Fibroblast of peridontal ligament (primary cell): ENCODE measurements around the gene HTR3D.
"Not testable (repeated sequence)": the region's sequence is repeated elsewhere in the genome, so short reads cannot be mapped to it uniquely, and the experiment has no call there.

Experiments used
- DNase-seq: peaks from one replicate; pipeline ENCODE4 v3.0.0-alpha.2; 2010; ENCODE audit errors: extremely low read depth

HTR3D gene

DNA sequence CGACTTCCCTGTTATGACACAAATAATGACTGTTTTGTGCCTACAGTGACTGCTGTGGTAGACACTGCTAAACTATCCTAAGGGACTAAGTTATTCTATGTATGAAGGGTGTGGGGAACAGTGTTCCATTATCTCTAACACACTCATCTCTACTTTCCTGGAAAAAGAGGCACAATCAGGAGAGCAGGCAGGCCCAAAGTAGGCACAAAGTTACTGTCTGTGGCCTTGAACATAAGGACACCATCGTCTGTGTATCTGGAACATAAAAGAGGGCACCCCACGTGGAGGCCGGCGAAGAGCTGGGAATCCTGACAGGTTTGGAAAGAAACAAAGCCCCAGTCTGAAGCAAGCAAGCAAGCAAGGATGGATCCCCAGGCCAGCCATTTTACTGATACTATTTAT, 15.4 kb upstream of the HTR3D start:
- no peak for DNase-seq

DNA sequence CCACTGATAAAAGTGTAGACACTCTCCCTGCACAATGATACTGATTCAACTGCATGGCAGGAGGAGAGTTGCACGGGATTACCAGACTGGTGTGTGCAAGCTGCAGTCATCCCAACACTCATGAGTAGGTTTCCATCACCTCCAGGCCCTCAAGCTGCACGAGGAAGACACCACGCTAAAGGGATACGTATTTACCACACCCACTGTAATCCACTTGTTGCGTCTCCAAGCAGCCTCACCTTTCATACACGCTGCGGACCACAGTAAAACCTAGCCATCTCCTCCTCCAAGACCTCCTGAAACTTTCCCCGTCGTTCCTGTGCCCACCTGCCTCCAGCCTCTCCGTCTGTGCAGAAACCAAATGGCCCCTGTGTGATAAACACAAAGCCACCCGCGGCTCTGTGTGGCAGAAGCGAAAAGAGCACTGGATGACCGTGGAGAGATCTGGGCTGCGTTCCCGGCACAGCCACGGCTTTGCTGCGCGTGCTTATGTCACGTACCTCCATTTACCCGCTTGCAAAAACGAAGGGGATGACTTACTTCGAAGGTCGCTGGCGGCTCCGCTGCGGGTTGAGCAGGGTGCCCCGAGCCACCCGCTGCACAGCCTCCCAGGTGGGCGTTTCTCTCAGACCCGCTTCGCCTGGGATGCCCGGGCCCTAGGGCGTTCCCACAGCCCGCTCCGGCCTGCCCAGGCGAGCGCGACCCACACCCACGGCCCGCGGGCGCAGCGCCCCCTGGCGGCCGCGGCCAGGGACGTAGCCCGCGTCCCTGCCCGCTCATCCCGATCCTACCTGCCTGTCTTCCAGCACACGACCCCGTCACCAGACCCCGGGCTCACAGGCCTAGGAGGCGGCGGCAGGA, 14.5 kb upstream of the HTR3D start:
- DNase-seq = peak; percentile 44

DNA sequence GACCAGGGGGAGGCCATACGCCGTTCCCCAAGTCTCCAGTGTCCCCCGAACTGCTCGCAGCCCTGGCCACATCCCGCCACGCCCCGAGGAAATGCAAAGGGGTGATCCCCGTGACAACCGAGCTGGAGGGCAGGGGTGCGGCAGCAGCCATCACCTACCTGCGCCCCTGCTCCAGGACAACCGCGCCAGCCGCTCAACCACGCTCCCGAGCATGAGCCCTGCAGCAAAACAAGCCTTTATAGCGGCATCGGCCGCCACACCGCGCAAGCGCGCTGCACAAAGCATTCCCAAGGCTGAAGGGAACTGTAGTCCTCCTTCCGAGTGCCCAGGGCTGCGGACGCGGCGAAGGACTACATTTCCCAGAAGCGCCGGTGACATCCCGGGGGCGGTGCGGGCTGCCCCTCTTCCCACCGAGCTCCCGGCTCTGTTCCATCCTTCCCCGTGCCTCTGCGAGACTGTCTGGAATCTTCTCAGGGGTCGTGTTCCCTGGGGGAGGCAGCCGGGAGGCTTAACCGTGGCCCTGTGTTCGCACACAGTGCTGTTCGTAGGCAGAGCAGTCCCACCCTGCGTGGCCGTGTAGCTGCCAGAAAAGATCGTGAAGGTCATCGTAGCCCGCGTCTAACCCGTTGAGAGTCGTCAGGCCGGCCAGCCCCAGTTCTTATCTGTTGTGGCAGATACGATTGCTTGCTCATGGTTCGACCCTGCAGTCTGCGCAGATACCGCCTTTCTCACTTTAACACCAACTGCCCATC, 13.7 kb upstream of the HTR3D start, which contains the start of gene ABCC5:
TSS of gene ABCC5 (minus strand) at position 213 of the 752 bp plus-strand sequence. CDS start 3,492 bp downstream, outside the sequence.
- peak; percentile 89 for DNase-seq

DNA sequence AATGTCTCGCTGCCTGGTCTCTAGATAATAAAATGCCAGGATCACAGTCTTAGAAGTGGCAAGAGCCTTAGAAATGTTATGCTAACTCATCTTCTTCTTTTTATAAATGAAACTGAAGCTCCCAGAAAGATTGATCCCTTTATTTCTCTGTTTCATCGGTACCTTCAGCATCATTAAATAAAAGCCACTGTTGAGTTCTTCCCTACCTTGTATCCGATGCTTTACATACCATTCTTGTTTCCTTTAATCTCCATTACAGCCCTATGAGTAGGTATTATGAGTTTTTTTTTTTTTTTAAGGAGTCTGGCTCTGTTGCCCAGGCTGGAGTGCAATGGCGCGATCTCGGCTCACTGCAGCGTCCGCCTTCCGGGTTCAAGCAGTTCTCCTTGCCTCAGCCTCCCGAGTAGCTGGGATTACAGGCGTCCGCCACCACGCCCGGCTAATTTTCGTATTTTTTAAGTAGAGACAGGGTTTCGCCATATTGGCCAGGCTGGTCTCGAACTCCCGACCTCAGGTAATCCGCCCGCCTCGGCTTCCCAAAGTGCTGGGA, 13.0 kb upstream of the HTR3D start:
- DNase-seq = no peak

DNA sequence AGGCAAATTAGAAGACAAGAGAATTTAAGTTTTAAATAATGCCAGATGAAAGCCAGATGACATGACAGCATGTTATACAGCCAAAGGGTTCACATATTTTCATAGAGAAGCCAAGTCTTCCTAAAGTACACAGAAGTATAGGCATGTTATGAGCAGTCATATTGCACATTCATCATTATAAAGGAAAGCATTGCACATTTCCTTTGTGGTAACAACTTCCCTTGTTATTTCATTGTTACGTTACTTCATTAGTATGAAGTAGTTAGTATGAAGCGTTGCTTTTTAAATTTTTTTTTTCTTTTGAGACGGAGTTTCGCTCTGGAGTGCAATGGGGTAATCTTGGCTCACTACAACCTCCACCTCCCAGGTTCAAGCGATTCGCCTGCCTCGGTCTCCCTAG, 9.2 kb upstream of the HTR3D start:
- DNase-seq = no peak

DNA sequence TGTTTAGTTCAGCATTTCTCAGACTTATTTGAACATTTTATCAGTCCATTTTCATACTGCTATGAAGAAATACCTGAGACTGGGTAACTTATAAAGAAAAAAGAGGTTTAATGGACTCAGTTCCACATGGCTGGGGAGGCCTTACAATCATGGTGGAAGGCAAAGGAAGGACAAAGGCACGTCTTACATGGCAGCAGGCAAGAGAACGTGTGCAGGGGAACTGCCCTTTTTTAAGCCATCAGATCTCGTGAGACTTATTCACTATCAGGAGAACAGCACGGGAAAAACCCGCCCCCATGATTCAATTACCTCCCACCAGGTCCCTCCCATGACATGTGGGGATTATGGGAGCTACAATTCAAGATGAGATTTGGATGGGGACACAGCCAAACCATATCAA, 6.3 kb upstream of the HTR3D start:
- DNase-seq = not testable (repeated sequence)

DNA sequence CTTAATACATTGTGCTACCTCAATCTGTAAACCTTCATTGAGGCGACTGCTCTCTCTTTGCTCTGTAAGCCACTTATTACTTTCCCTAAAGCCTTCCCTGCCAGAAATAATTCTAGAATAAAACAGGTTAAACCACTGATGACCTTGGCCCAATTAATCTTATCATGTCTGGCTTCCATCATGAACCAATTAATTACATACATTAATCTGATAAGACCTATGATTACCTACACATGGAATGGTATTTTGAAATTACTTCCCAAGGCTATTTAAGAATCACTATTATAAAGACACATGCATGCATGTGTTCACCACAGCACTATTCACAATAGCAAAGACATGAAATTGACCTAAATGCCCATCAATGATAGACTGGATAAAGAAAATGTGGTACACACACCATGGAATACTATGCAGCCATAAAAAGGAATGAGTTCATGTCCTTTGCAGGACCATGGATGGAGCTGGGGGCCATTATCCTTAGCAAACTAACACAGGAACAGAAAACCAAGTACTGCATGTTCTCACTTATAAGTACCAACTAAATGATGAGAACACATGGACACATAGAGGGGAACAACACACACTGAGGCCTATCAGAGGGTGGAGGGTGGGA, 3.2 kb upstream of the HTR3D start:
- not testable (repeated sequence) for DNase-seq

DNA sequence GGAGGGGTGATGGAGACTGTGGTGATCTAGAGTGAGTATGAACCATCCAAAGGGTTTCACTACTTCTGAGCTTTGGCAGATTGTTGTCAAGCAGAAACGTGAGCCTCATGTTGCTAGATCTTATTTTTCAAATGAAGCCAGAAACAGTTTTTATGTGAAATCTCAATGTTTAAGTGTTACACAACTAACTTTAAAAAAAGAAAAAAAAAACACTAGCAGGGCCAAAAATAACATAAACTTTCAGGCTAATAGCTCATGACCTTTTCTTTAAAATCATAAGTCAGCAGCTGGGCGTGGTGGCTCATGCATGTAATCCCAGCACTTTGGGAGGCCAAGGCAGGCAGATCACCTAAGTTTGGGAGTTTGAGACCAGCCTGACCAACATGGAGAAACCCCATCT, 2.1 kb upstream of the HTR3D start:
- no peak for DNase-seq

DNA sequence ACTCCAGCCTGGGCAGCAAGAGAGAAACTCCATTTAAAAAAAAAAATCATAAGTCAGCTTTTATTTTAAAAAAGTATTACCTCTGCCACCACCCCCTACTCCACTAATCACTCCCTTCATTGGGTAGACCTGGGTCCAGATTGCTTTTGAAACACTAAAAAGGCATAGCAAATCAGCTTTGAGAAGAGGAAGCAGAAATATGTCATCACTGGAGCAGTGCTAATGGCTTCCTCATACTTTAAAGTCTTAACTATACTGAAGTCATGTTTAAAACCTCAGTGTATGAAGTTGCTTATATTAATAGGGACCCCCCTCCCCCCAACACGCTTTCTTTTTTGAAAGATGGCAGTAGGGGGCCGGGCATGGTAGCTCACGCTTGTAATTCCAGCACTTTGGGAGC, 1.0 kb upstream of the HTR3D start:
- DNase-seq = no peak

DNA sequence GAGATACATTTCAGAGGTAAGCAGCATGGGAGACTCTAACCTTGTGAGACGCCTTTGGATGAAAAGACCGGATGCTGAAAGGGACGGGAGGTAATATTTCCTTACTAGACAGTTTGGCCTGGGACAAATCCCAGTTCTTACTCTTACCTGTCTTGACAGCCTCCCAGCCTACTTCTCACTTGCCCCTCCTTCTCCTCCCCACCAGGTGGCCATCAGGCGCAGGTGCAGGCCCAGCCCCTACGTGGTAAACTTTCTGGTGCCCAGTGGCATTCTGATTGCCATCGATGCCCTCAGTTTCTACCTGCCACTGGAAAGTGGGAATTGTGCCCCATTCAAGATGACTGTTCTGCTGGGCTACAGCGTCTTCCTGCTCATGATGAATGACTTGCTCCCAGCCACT, 6.3 kb downstream of the HTR3D start:
- DNase-seq = no peak

DNA sequence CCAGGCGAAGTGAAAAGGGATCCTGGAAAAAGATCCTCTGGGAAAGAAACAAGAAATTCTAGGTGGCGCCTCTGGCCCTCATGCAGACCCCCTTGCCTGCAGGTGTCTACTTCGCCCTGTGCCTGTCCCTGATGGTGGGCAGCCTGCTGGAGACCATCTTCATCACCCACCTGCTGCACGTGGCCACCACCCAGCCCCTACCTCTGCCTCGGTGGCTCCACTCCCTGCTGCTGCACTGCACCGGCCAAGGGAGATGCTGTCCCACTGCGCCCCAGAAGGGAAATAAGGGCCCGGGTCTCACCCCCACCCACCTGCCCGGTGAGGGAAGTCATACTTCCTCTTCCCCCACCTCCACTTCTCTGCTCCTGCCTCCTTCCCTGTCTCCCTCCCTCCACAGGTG, 6.8 kb downstream of the HTR3D start:
- DNase-seq = not testable (repeated sequence)

DNA sequence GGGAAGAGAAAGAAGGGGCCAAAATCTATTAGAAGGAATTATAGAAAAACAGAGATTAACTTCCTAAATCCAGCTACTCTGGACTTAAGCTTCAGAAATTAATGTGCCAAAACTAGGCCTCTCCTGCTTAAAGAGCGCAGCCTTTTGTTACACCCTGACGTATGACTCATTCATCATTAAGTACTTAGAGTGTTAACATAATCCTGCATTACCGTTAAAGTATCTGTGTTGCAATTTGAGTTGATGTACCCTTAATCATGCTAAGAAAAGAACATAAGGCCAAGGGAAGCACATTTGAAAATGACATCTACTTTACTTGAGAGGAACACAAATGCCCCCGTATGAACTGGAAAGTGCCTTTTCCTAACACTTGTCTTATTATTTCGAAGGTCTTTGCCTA, 7.9 kb downstream of the HTR3D start:
- DNase-seq = no peak

DNA sequence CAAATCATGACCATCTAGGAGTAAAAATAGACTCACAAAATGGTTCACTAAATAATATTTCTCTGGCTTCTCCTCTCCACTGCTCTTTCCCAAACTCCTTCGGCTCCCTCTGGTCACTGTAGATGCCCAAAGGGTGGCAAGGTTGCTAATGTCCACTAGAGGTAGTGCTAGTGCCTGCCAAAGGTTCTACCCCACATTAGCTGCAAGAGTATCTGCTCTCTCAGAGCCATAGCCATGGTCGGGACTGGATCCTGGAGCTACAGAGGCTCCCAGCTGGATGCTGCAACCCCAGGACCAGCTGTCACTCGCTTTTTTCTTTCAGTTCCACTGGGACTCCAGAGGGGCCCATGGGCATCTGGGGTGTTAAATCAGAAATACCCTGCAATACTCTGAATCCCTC, 8.5 kb downstream of the HTR3D start:
- peak; percentile 23 for DNase-seq

DNA sequence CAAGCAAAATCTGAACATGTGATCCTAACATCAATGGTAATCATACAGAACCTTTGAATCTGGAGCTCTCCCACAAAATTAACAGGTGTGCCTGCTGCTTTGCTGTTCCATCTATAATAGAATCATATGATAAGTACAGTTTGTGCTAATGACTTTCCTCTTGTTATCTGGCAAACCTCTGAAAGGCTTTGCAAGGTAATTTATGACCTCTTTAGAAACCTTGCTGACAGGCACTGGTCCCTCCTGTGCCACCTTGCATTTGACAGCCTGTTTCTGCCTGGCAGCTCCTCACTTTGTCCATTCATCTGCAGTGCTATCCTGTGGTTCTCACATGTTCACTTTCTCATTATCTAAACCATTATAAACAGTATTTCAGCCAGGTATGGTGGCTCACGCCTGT, 11.1 kb downstream of the HTR3D start:
- no peak for DNase-seq

DNA sequence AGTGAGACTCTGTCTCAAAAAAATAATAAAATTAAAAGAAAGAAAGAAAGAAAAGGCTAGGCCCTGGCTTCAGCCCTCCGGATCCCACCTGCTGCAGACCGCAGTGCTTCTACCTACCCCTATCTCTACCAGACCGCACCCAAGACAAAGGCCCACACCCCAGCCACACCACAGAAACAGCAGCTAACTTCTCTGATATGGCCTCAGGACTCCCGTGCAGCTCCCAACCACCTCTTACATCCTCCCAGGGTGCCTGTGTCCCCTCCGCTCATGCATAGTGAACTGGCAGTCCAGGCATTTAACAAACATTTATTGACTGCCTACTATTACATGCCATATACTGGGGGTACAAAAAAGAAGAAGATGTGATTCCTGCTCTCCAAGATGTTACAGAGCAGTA, 14.5 kb downstream of the HTR3D start:
- DNase-seq = no peak

DNA sequence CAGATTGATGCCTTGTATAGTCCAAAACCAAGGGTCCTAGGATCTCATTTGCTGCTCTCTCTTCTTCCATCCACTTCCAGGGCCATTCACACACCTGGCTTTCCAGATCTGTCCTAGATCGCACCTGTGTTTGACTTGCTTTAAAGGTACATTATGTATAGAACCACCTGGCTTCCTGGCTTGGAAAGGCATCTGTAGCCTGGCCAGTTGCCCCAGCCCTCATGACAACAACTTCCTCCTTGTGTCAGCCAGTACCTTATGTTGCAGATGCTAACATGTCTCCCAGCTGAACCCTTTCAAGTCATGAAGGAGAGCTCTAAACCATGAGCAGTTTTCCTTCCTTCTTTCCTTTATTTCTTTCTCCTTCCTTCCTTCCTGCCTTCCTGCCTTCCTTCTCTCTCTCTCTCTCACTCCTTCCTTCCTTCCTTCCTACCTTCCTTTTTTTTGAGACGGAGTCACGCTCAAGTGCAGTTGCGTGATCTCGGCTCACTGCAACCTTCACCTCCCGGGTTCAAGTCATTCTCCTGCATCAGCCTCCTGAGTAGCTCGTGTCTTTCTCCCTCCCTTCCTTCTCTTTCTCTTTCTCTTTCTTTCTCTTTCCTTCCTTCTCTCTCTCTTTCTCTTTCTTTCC, 18.8 kb downstream of the HTR3D start:
- no peak for DNase-seq

DNA sequence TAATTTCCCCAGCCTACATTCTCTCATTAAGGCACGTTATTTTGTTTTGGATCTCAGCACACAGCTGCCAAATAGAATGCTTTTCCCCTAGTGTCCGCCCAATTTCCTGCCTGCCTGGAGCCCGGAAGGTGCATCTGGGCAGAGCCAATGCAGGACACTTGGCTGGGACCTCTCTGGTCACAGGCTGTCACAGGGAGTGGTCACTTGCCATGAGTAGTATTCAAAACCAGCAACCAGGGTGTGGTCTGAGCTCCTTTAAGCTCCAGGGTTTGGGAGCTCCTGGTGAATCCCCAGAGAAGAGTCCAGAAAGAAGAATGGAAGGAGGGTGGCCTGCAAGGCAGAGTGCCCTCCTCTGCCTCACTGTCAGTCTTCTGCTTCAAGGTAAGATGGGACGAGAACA, 21.2 kb downstream of the HTR3D start, which contains the start of gene HTR3C:
TSS of gene HTR3C (plus strand) at position 281 of the 400 bp plus-strand sequence. CDS start at position 315, 34 bp downstream.
- no peak for DNase-seq

DNA sequence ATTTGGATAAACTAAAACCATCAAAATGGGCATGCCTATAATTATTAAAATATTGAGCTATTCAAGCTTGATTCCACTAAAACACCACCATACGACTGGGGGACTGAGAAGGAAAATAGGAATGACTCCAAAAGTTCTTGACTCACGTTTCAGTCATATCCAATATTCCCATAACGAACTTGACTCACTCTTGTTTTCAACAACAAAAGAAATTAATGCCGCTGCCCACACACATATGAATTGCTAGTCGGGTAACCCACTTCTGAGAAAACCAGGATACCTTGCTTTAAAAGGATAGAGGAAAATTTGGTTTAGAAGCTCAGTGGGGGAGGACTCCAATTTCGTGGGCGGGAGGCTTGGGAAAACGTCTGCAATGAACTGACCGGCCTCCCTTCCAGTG, 26.5 kb downstream of the HTR3D start:
- peak; percentile 45 for DNase-seq

DNA sequence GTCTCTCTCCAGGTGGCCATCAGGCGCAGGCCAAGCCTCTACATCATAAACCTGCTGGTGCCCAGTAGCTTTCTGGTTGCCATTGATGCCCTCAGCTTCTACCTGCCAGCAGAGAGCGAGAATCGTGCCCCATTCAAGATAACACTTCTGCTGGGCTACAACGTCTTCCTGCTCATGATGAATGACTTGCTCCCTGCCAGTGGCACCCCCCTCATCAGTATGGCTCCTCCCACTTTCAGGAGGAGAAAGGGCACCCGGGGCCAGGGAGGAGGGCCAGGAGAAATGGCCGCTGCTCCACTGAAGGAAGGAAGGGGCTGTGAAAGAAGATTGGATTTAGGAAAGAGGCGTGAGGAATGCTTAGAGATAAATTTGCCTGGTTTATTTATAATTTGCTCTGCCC, 27.9 kb downstream of the HTR3D start:
- no peak for DNase-seq

DNA sequence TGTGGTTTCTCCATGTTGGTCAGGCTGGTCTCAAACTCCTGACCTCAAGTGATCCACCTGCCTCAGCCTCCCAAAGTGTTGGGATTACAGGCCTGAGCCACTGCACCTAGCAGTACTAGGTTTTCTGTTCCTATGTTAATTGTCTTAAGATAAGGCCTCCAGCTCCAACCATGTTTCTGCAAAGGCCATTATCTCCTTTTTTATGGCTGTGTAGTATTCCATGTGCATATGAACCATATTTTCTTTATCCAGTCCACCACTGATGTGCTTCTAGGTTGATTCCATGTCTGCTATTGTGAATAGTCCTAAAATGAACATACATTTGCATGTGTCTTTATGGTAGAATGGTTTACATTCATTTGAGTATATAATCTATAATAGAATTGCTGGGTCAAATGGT, 31.1 kb downstream of the HTR3D start:
- no peak for DNase-seq

DNA sequence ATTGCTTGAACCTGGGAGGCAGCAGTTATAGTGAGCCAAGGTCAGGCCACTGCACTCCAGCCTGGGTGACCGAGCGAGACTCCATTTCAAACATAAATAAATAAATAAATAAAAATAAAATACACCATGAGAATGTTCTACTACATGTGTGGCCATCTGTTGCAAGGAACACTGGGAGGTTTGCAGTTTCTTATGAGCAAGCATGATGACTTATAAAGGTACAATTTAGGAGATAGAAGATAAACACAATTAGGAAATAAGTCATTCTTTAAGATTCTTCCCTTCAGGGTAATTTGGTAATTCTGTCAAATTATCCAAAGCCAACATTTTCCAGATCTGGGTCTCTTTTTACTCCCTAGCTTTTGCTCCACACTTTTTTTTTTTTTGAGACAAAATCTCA, 34.7 kb downstream of the HTR3D start:
- no peak for DNase-seq

DNA sequence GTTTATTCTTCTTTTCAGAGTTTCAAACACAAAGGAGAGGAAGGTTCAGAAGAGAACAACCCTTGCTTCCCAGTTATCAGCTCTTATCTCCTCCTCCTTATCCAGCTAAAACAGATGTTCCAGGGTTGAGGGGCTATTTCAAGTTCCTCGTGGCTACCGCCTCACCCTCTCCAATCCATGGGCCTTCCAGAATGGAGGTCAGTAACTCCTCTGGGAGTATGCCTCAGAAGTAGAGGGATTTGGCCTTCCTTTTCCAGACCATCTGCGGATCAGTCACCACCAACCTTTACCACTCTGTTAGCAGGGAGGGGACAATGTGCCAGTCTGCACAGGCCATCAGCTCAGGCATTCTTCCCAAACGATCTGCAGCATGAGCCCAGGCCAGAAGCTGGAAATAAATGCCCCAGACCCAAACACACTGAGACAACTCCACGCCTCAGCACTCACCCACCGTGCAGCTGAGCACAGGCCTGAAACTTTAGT, 36.1 kb downstream of the HTR3D start:
- DNase-seq = no peak
